Panc1 (cell line): Measurements from ENCODE around the gene NHEJ1. TPM values are rescaled to one million over a fixed set of nuclear protein-coding genes. Genes with fewer than 3 reads are reported as not detected.

Source experiments
- ATAC-seq: fragments of 200-7000 bp; cut with Tn5 transposase; 2 replicates; pipeline ENCODE4 v1.9.1; 2020; ENCODE audit warnings: mild to moderate bottlenecking, moderate library complexity
- BruUV-seq: library from RNA; stranded (reverse); fragments of 400-500 nt; replicated peaks from 2 replicates; lab custom pipeline; 2021; lab: Mats Ljungman, UMichigan
- CTCF ChIA-PET: fragments of 300-600 bp; sonication (Branson Sonifier 250); formaldehyde crosslinking; loops from one replicate; lab custom pipeline; 2022; ENCODE audit warnings: antibody characterized with exemption; lab: Charles Lee
- POLR2A ChIA-PET: fragments of 300-600 bp; sonication (Branson Sonifier 250); formaldehyde crosslinking; loops from one replicate; lab custom pipeline; 2022; ENCODE audit warnings: antibody characterized with exemption; lab: Charles Lee
- DNase-seq: peaks from one replicate; pipeline ENCODE4 v3.0.0-alpha.2; 2010; ENCODE audit warnings: low read depth, low spot score
- H3K27ac ChIP-seq: 2 replicates; pipeline ENCODE4 v1.5.1; 2011; ENCODE audit warnings: mild to moderate bottlenecking, low read length, inconsistent platforms
- H3K27me3 ChIP-seq: fragments of 200-500 bp; sonication (Bioruptor generic); 2 replicates; pipeline ENCODE4 v1.6.0; 2014; ENCODE audit warnings: low read length, inconsistent platforms; ENCODE audit not compliant: control insufficient read depth, insufficient read depth
- H3K36me3 ChIP-seq: fragments of 200-500 bp; sonication (Bioruptor generic); 2 replicates; pipeline ENCODE4 v1.5.1; 2014; ENCODE audit warnings: inconsistent platforms, mild to moderate bottlenecking, low read length, moderate library complexity; ENCODE audit not compliant: control insufficient read depth, insufficient read depth
- H3K4me1 ChIP-seq: 2 replicates; pipeline ENCODE4 v1.5.1; 2011; ENCODE audit warnings: inconsistent platforms, mild to moderate bottlenecking, low read length, moderate library complexity; ENCODE audit not compliant: control insufficient read depth, insufficient read depth
- H3K4me3 ChIP-seq, 2 experiments: 2 replicates each; pipeline ENCODE4 v1.5.1; 2011 to 2012; ENCODE audit warnings: low read depth in 2 of 2, low read length in 2 of 2, mild to moderate bottlenecking in 2 of 2, inconsistent platforms in 1 of 2, moderate library complexity in 1 of 2
- H3K9me3 ChIP-seq: fragments of 200-500 bp; sonication (Bioruptor generic); 2 replicates; pipeline ENCODE4 v1.5.1; 2014; ENCODE audit warnings: low read depth, mild to moderate bottlenecking, inconsistent platforms, low read length, moderate library complexity; ENCODE audit not compliant: control insufficient read depth, insufficient read depth
- CTCF ChIP-seq: fragments of 450-650 bp; IDR thresholded peaks from 2 replicates; pipeline ENCODE4 v1.5.1; 2017; ENCODE audit warnings: mild to moderate bottlenecking
- POLR2AphosphoS5 ChIP-seq: IDR thresholded peaks from 2 replicates; pipeline ENCODE4 v1.6.1; 2012; ENCODE audit warnings: mild to moderate bottlenecking, low read depth, low read length, moderate library complexity
- REST ChIP-seq, 2 experiments: IDR thresholded peaks; 2 replicates each; pipeline ENCODE4 v1.6.1; 2011 to 2012; ENCODE audit warnings: low read depth in 2 of 2, control low read depth in 1 of 2, low read length in 1 of 2, mild to moderate bottlenecking in 1 of 2, moderate library complexity in 1 of 2; ENCODE audit not compliant: insufficient read depth in 1 of 2
- SIN3A ChIP-seq: IDR thresholded peaks from 2 replicates; pipeline ENCODE4 v1.6.1; 2012; ENCODE audit warnings: low read depth, mild to moderate bottlenecking, low read length, moderate library complexity, borderline replicate concordance; ENCODE audit not compliant: insufficient read depth
- TCF7L2 ChIP-seq: IDR thresholded peaks from 2 replicates; pipeline ENCODE4 v1.6.1; 2011; ENCODE audit warnings: mild to moderate bottlenecking, low read depth, low read length, inconsistent platforms
- in situ Hi-C: cut with HindIII; loops from 2 replicates; pipeline ENCODE4 v1.10.0; 2016; ENCODE audit warnings: low sequenced_read_pairs, low pct_unique_long_range_greater_than_20kb
- intact Hi-C: fragments of 100-400 bp; cut with micrococcal nuclease; formaldehyde crosslinking; loops from one replicate; pipeline ENCODE4 v1.10.0; 2022; ENCODE audit not compliant: unreplicated experiment
- total RNA-seq: library from RNA; stranded (reverse); gene quantifications from one replicate; pipeline ENCODE4 v1.2.1, GENCODE V29; 2021; ENCODE audit not compliant: unreplicated experiment

The NHEJ1 gene
- total RNA-seq, 1 experiment from 2014 or later = 18.2 TPM

DNA sequence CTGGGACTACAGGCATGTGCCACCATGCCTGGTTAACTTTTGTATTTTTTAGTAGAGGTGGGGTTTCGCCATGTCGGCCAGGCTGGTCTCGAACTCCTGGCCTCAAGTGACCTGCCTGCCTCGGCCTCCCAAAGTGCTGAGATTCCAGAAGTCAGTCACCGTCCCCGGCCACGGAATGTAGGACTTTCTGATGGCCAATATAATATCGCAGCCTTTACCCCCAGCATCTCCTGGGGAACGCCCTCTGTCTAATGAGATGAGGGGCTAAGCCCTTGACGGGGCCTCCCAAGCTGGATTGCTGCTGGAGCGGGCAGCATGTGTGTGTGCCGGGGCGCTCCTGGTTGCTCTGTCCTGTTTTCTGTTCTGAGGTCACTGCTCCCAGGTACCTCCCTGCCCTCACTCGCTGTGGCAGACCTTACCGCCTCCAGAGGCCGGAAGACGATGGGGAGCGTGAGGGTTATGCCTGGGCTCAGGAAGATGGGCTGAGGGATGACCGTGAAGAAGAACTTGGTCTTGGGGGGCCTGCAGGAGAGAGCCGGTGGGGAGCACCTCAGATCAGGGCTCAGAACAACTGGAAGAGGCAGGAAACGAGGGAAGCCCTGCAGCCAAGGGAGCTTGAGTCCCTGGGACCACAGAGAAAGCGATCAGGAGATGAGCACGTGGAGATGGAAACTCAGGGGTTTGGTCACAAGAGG, 128.4 kb downstream of the NHEJ1 start:
- no peaks in the 10 kb centered on the region for H3K4me1 ChIP-seq
- POLR2A ChIA-PET = no interaction called here
- in situ Hi-C loops (no loop called here), intact Hi-C loops (no loop called here)
- no peak overlapping the region for H3K27ac ChIP-seq
- TF ChIP-seq REST (IDR thresholded peaks at IDR 0.05; ENCODE audit: insufficient read depth in 1 of 2, low read depth in 2 of 2, low read length in 1 of 2) (no peak), CTCF (no peak), SIN3A (no peak), POLR2AphosphoS5 (no peak), TCF7L2 (no peak)
- CTCF ChIA-PET = interaction anchor here (0.6 kb wide), 1 partner anchor 151 kb away, joined by 5 read pairs; the partner anchor contains the start of gene WNT10A
- H3K27me3 ChIP-seq = peaks cover 2% of the 10 kb centered on the region; the same call in 1 of the 2 replicates
- no peak overlapping the region for H3K4me3 ChIP-seq
- no peaks in the 10 kb centered on the region for H3K36me3 ChIP-seq
- no TSS peak for BruUV-seq
- ATAC-seq (no peak), DNase-seq (no peak)
- H3K9me3 ChIP-seq = no peaks in the 10 kb centered on the region

DNA sequence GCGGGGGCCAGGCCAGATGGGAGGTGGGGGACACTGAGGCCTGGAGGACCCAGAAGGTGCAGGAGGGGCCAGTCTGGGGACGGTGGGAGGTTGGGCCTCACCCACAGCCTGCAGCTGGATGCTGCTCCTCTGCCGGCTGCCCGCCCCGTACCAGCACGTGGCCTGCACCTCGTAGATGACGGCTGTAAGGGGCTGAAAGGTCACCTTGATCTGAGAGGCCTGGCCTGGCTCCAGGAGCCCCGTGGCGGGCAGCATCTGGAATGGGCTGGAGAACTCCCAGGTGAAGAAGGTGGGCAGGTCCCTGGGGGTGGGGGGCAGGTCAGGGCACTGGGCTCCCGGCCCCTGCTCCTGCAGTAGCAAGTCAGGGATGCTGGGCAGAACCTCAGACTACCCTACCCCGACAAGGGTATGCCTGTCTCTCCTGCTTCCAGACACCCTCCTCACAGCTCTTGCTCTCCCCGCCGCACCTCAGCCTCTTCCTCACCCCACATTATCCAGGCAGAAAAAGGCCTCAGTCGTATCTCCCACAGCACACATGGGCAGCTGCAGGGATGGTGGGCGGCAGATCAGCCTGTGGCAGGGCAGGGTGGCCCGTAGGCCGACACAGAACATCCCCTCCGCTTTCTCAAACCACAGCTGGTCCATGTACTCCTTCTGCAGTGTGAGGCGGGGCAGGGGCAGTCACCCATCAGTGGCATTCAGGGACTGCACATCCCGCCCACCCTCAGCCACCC, 129.4 kb downstream of the NHEJ1 start:
- H3K36me3 ChIP-seq = no peaks in the 10 kb centered on the region
- intact Hi-C loops = loop anchor here (2.0 kb wide), 1 partner anchor 32 kb away; no protein-coding TSS in a partner anchor
- in situ Hi-C loops = no loop called here
- ATAC-seq (no peak), DNase-seq (no peak)
- no TSS peak for BruUV-seq
- no peaks in the 10 kb centered on the region for H3K4me1 ChIP-seq
- ChIA-PET POLR2A (no interaction called here), CTCF (interaction anchor here (0.6 to 0.7 kb wide), 2 partner anchors 150 to 510 kb away, joined by 4 to 5 read pairs; partner anchors contain the start of gene WNT10A)
- H3K27me3 ChIP-seq = peaks cover 2% of the 10 kb centered on the region; the same call in 1 of the 2 replicates
- no peak overlapping the region for H3K27ac ChIP-seq
- H3K9me3 ChIP-seq = no peaks in the 10 kb centered on the region
- no peak overlapping the region for H3K4me3 ChIP-seq
- TF ChIP-seq CTCF = no peak
- TF ChIP-seq SIN3A = no peak
- TF ChIP-seq REST (IDR thresholded peaks at IDR 0.05; ENCODE audit: insufficient read depth in 1 of 2, low read depth in 2 of 2, low read length in 1 of 2) = no peak
